HG03175 (cell line): ENCODE measurements around the gene CABP7.
"Not testable (repeated sequence)": the region's sequence is repeated elsewhere in the genome, so short reads cannot be mapped to it uniquely, and the experiment has no call there.

Experiments
- ATAC-seq: cut with Tn5 transposase; IDR thresholded peaks from one replicate; pipeline ENCODE4 v1.9.1; 2021; ENCODE audit warnings: mild to moderate bottlenecking, moderate library complexity; ENCODE audit not compliant: unreplicated experiment

The CABP7 gene

DNA sequence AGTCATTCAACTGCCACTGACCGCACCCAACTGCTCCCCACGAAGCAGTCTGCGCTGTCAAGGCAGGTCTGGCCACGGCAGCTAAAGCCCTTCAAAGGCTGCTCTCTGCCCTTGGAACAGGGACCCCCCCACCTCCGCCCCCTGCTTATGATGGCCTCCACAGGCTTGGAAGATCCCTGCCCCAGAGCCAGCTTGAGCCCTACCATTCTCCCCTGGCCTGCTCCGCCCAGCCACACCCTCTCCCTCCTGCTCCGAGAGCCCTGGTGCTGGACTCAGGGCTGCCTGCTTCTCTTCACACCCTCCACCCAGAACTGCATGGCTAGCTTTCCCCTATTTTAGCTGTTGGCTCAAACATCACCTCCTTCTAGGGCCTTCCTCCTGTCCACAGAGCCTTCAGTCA lies 28.0 kb downstream of the CABP7 start:
- no peak for ATAC-seq

DNA sequence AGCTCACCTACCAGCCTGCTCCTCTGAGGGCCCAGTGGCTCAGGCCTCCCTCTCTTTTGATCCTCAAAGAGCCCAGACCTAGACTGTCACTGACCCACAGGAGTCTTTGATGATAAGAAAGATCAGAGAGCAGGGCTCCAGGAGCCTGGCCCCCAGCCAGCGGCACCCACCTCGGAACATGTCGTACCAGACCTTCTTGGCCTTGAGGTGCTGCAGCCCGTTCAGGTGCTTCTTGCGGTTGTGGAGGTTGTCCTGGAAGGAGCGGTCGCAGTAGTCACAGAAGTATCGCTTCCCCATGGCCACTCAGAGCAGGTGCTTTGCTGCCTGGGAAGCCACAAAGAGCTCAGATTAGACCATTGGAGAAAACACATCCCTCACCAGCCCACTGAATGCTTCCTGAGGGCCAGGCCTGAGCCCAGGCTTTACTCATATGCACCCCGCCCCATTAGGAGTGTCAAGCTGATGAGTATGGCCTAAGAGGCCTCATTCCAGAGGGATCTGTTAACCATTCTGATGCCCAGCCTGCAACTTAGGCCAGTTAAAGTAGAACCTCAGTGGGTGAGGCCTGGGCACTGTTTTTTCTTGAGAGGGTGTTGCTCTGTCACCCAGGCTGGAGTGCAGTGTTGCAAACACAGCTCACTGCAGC lies 28.6 kb downstream of the CABP7 start:
- ATAC-seq = no peak

DNA sequence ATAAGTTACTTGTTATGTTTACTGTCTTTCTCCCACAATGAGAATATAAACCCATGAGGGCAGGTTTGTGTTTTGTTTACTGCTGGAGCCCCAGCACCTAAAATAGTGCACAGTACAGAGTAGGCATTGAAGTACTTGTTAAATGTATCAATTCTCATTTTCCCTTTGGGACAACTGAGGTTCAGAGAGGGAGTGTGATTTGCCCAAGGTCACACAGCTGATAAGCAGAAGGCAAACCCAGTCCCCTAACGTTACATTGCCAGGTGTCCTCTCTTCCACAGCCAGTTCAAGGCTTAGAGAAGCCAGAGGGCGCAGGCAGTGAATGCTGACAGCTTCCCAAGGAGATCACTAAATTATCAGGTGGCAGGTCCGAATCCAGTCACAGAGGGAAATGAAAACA lies 30.2 kb downstream of the CABP7 start:
- ATAC-seq = no peak

DNA sequence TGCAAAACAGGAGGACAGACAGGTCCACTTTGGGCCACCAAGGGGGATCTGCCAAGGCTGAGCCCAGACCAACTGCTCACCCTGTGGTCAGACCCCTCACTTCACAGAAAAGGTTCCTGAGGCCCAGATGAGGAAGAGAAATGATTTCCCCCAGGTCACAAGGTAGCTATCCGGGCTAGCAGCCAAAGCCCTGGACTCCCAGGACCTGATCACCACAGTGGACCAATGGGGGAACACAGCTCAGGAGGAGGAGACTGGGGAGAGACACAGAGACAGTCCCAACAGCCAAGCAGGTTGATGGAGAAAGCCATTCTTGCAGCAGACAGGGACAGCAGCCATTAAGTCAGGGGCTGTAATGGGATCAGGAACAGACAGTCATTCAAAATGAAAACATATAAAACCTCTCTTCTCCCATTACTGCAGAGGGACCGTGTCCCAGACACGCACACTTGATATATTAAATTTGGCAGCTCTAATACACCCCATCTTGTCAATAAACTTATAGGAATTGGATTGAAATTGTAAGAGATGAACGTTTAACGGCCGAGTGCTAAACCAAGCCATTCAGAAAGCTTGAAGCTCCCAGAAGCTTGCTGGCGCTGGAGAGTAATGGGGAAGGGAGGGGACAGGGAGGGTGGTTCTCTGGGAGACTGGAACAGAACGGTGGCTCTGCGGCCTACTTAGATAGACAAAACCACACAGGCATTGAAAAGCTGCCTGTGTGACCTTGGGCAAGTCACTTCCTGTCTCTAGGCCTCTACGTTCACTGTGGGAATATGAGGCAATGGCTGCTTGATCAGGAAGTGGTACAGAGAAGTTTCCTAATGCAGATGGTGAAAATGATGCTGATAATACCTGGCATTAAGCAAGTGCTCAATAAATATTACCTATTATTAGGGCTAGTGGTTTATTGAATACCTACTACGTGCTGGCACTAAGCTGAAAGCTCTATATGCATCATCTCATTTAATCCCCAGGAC lies 31.0 kb downstream of the CABP7 start:
- ATAC-seq = no peak

DNA sequence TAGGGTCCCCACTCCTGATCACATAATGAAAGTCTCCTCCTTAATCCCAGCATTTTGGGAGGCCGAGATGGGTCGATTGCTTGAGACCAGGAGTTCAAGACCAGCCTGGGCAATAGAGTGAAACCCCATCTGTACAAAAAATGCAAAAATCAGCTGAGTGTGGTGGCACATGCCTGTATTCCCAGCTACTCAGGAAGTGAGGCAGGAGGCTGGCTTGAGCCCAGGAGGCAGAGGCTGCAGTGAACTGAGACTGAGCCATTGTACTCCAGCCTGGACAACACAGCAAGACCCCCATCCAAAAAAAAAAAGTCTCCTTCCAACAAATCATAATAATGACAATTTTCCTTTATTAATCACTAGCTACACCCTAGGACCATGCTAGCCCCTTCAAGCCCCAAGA lies 31.9 kb downstream of the CABP7 start:
- ATAC-seq = no peak

DNA sequence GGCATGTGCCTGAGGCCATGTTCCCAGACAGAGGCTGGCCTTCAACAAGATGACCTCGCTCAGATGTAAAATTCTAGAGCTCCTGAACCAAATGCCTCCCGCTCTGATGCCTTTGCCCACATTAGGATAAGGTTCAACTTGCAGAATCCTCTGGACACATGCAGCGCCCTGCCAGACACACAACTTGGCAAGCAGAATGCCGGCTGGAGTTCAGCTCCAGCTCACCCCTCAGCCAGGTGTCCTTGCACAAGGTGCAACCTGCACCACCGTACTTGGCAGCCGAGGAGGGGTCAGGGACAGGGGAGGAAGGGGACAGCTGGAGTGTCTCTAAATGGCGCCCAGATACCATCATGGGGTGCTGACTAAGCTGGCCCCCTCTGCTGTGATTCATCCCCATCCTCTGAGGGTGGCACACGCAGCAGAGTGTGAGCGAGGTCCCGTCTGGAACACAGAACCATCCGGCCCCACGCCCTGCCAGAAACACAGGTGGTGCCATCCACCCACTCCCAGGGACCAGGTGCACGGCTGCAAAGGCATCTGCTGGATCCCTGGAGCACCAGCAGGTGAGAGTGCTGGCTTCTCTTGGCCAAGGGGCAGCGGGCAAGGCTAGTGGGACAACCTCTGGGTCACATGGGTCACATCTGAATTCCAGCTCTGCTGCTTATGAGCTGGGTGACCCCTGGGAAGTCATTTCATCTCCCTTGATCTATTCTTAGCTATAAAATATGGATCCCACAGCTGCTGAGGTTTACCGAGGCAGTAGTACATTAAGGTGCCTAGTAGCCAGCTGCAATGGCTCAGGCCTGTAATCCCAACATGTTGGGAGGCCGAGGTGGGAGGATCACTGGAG lies 34.2 kb downstream of the CABP7 start:
- ATAC-seq = no peak

DNA sequence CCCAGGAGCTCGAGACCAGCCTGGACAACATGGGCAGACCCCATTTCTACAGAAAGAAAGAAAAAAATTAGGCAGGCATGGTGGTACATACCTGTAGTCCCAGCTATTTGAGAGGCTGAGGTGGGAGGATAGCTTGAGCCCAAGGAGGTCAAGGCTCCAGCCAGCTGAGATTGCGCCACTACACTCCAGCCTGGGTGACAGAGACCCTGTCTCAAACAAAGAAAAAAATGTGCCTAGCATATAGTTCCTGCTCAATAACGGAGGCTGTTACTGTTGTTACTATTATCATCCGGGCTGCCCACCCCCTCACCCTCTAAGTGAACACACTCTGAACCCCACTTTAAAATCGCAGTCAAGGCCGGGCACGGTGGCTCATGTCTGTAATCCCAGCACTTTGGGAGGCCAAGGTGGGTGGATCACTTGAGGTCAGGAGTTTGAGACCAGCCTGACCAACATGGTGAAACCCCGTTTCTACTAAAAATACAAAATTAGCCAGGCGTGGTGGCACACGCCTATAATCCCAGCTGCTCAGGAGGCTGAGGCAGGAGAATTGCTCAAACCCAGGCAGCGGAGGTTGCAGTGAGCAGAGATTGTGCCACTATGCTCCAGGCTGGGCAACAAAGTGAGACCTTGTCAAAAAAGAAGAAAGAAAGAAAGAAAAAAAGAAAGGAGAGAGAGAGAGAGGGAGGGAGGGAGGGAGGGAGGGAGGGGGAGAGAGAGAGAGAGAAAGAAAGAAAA lies 35.0 kb downstream of the CABP7 start:
- ATAC-seq = not testable (repeated sequence)

DNA sequence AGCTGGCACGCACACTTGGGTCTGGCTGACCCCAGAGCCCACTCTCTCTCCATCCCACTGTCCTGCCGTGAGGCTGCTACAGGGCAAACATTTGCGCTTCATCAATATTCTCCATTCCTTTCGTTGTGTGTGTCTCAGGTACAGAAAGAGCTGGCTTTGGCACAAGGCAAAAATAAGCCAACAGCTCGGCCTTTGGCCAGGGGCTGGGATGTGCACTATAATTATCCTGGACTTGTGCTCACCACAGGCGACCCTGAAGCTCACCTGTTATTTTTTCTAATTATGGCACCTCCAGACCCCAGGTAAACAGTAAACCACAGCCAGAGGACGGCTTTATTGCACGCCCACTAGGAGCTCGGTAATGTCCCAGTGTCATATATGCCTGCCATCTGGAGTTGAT lies 36.1 kb downstream of the CABP7 start:
- no peak for ATAC-seq

DNA sequence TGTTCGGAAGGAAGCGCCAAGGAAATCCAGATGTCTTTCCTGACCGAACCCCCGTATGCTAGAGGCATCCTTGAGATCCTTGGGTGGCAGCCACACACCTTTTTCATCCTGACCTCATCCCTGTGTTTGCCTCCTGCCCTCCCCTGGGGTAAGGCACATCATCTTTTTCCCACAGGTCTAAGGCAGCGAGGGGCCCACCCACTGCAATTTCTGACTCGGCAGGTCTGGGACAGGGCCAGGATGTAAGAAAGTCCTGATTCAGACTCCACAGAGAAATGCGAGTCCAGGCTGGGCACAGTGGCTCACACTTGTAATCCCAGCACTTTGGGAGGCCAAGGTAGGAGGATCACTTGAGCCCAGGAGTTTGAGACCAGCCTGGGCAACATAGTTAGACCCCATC lies 36.5 kb downstream of the CABP7 start:
- ATAC-seq = no peak

DNA sequence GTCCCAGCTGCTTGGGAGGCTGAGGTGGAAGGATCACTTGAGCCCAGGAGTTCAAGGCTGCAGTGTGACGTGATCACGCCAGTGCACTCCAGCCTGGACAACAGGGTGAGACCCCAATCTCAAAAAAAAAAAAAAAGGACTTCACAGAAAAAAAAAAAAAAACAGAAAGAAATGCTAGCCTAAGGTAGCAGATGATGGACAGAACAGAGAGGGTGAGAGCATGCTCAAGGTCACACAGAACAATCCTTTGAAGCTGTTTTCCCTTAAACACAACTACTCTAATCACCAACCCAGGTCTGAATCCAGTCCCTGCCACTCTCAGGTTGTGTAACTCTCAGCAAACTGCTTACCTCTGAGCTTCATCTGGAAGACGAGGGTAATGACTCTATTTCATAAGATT lies 37.3 kb downstream of the CABP7 start:
- ATAC-seq = no peak

DNA sequence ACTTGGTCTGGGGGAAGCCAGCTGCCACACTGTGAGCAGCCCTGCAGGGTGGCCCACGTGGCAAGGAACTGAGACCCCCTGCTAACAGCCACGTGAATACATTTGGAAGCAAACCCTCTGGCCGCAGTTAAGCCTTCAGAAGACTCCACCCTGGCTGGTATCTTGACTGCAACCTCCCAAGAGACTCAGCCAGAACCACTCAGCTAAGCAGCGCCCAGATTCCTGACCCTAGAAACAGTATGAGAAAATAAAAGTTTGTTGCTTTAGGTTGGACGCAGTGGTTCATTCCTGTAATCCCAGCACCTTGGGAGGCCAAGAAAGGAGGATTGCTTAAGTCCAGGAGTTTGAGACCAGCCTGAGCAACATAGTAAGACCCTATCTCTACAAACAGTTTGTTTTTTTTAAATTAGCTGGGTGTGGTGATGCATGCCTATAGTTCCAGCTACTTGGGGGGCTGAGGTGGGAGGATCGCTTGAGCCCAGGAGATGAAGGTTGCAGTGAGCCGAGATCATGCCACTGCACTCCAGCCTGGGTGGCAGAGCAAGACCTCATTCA lies 38.3 kb downstream of the CABP7 start:
- ATAC-seq = no peak

DNA sequence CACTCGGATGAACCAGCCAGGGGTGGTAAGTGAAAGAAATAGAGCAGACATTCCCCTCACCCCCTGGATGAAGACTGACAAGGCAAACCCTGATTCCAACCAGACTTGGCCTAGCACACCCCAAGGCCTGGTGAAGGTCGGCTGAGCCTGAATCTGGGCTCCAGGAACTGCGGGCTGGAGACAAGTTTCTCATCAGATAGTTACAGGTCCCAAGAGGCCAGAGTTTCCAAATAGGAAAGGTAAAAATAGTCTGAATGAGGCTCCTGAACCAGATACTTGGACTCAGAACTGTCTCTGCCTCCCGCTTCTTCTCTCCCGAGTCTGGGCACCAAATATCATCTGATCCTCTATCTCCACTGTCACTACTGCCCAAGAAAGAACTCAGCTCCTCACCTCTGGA lies 39.2 kb downstream of the CABP7 start:
- ATAC-seq = no peak

DNA sequence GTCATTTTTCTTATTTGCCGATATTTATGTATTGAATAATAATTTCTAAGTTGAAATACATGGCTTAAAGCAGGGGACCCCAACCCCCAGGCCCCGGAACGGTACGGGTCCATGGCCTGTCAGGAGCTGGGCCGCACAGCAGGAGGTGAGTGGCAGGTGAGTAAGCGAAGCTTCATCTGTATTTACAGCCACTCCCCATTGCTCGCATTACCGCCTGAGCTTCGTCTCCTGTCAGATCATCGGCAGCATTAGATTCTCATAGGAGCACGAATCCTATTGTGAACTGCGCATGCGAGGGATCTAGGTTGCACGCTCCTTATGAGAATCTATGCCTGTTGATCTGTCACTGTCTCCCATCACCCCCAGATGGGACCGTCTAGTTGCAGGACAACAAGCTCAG lies 42.5 kb downstream of the CABP7 start:
- ATAC-seq = no peak

DNA sequence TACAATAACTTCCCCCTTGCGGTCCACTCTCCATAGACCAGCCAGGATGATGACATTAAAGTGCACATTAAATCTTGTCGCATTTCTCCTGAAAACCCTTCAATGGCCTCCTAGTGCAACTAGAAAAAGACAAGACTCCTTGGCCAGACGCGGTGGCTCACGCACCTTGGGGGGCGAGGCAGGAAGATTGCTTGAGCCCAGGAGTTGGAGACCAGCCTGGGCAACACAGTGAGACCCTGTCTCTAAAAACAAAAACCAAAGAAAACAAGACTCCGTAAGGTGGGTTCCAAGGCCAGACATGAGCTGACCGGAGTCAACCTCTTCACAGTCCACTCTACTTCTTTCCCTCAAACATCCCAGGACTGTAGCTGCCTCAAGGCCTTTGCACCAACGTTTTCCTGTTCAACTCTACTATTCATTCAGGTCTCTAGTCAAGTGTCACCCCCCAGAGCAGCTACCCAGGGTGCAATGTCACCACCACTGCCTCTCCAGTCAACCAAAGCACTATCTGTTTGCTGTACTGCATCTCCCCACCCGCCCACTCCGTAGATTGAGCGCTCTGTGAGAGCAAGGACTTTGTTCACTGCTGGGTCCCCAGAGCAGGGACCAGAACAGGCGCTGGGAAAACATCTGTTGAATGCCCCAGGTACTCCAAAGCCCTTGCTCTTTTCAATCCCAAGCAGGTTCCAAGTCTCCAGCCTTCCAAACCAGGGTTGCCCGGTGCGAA lies 46.3 kb downstream of the CABP7 start:
- ATAC-seq = peak; percentile 21

DNA sequence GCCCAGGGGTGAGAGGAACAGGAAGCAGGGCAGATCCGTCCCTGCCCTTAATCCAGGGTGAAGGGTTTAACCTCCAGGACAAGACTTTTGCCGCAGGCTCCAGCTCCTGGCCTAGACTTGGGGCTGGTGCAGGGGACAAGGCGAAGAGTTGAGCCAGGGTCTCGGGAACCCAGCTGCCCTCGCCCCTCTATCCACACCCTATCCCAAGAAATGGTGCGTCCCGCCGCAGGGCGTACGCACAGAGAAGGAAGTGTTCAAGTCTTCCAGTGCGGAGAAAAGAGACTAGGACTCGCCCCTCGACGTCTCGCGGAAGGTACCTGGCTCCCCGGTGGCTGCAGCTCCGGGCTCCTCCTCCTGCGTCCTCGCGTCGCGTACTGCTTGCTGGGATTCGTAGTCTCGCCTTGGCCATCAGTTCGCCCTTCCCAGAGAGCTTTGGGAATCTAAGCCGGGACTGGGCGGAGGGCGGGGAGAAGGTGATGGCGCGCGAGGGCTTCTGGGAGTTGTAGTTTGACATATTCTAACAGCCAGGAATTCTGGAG lies 46.9 kb downstream of the CABP7 start, which contains the start of gene ZMAT5:
Gene ZMAT5 (minus strand): TSS at position 376 of the 539 bp plus-strand sequence. CDS start 18,463 bp downstream, outside the sequence.
- peak; percentile 89 for ATAC-seq

DNA sequence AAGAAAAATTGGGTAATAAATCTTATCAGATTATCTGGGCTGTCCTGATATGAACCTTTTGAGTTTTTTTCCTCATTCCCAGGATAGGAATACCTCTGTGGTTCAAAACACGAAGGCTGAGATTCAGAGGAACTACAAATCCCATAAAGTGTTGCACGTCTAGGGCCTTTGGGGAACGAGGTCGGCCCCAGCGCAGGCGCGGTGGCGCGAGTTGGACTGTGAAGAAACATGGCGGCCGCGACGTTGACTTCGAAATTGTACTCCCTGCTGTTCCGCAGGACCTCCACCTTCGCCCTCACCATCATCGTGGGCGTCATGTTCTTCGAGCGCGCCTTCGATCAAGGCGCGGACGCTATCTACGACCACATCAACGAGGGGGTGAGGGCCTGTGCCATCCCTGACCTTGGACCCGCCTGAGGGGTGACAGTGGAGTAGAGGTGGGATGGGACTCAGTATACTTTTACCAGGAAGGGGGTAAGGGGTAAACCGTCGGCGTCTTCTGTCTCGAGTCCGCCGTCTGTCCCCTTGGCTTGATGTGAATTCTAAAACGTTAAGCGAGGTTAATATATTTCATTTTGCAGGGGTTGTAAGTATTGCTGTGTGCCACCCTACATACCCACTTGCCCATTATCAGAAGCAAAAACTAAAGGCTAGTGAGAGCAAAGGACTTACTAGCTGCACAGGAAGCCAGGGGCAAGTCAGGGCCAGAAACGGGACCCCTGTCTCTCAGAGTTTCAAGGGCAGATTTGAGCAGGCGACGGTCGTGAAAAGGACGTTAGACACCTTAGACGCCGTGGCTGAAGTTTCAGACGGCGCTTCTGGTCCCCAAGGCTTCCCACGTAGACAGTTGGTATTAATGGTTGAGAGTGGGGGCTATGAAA lies 47.6 kb downstream of the CABP7 start, which contains the start of gene UQCR10:
Gene UQCR10 (plus strand): TSS at position 199 of the 881 bp plus-strand sequence. CDS start 30 bp downstream, at position 229.
- peak; percentile 65 for ATAC-seq

DNA sequence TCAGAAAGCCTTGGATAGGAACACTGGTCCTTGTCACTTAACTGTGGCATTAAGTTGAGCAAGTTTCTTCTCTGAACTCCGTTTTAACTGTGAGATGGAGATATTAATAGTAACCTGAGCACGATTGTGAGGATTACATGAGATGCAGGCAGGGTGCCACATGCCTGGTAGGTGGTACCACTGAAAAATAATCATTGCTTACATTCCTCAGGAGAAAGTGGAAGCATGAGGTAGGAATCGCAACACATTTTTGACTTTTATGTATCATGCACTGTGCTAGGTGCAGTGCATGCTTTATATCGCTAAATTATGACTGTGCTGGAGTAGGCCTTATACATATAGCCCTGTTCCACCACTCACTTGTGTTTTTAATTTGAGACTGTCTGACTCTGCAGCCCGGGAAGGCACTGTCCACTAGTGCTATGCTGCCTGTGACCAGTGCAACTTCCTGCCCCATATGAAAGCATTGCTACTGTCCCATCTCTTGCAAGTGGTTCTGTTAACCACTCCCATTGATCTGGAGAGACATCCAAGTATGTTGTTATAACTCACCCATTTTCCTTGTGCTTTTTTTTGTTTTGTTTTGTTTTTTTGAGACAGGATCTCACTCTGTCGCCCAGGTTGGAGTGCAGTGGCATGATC lies 48.4 kb downstream of the CABP7 start:
- no peak for ATAC-seq
